Fibroblast of peridontal ligament (primary cell): ENCODE results near the gene TMUB2.
"Not testable (repeated sequence)": the region's sequence is repeated elsewhere in the genome, so short reads cannot be mapped to it uniquely, and the experiment has no call there.

ENCODE experiments used
- DNase-seq: peaks from one replicate; pipeline ENCODE4 v3.0.0-alpha.2; 2010; ENCODE audit errors: extremely low read depth

Gene TMUB2

GRCh38 chr17:44219108-44219615 lies 32.4 kb downstream of the TMUB2 start:
- peak; percentile 53 for DNase-seq

GRCh38 chr17:44219616-44220212 lies 32.9 kb downstream of the TMUB2 start, which contains the start of gene UBTF:
TSS of gene UBTF (minus strand) at chr17:44219675. CDS start at chr17:44218229, 1,446 bp downstream.
- DNase-seq = peak; percentile 35

- DNase-seq = peak; percentile 45
Observed at GRCh38 chr17:44220213-44221083, 33.7 kb downstream of the TMUB2 start.

GRCh38 chr17:44221084-44221861 lies 34.5 kb downstream of the TMUB2 start:
- DNase-seq = peak; percentile 75

GRCh38 chr17:44221862-44222111 lies 35.0 kb downstream of the TMUB2 start:
- DNase-seq = no peak

- peak; percentile 90 for DNase-seq
Observed at GRCh38 chr17:44222112-44222869, 35.5 kb downstream of the TMUB2 start.

- DNase-seq = peak; percentile 98
Observed at GRCh38 chr17:44223541-44224071, 36.8 kb downstream of the TMUB2 start.

GRCh38 chr17:44229090-44229489 lies 42.3 kb downstream of the TMUB2 start:
- no peak for DNase-seq

- DNase-seq = no peak
Observed at GRCh38 chr17:44230140-44230539, 43.4 kb downstream of the TMUB2 start.

- DNase-seq = no peak
Observed at GRCh38 chr17:44232061-44232460, 45.3 kb downstream of the TMUB2 start.

- DNase-seq = no peak
Observed at GRCh38 chr17:44233582-44233981, 46.8 kb downstream of the TMUB2 start.

GRCh38 chr17:44235583-44235936 lies 48.8 kb downstream of the TMUB2 start:
- no peak for DNase-seq

- no peak for DNase-seq
Observed at GRCh38 chr17:44236444-44236991, 49.7 kb downstream of the TMUB2 start.

GRCh38 chr17:44237886-44238285 lies 51.1 kb downstream of the TMUB2 start:
- DNase-seq = not testable (repeated sequence)

- no peak for DNase-seq
Observed at GRCh38 chr17:44241106-44241624, 54.4 kb downstream of the TMUB2 start.
